ENCODE data around the gene SETBP1. TPM values are rescaled to one million over a fixed set of nuclear protein-coding genes. Genes with fewer than 3 reads are reported as not detected.

SETBP1 gene
- total and polyA plus RNA-seq, 2 of the 8 experiments (the other 6 are each of a cell fraction or from before 2014, with no cell fraction given): 2.0 to 6.5 TPM

- TF ChIP-seq CHD7 (IDR thresholded peaks at IDR 0.05; ENCODE audit: insufficient replicate concordance, low read length) (no peak), SIX5 (IDR thresholded peaks at IDR 0.05; ENCODE audit: low read depth, low read length) (no peak), RNF2 (IDR thresholded peaks at IDR 0.05; ENCODE audit: borderline replicate concordance, low read depth, low read length, missing control alignments, poor library complexity, severe bottlenecking) (no peak), RBBP5 (IDR thresholded peaks at IDR 0.05; ENCODE audit: borderline replicate concordance, low read depth, low read length) (no peak), EZH2 (IDR thresholded peaks at IDR 0.05; ENCODE audit: low read depth, low read length, severe bottlenecking) (no peak), JUN (IDR thresholded peaks at IDR 0.05; ENCODE audit: low read depth, low read length) (no peak), SUZ12 (IDR thresholded peaks at IDR 0.05; ENCODE audit: low read length) (no peak), CEBPB (IDR thresholded peaks at IDR 0.05; ENCODE audit: low read depth, low read length) (no peak), JUND (IDR thresholded peaks at IDR 0.05; ENCODE audit: low read length) (no peak), TCF12 (IDR thresholded peaks at IDR 0.05; ENCODE audit: low read depth, low read length) (no peak), TEAD4 (IDR thresholded peaks at IDR 0.05; ENCODE audit: low read depth, low read length) (no peak)
These were observed 273.6 kb downstream of the SETBP1 start (continued) for GRCh38 chr18:44954257-44954656.

Data from H1 (cell line).